ENCODE data around the gene BTBD16.

The BTBD16 gene

GRCh38 chr10:122271076-122271475 lies at the start of gene BTBD16:
BTBD16 (plus strand) TSS chr10:122271296; CDS start chr10:122275082, 3,786 bp downstream.
- DNase-seq, result no peak

GRCh38 chr10:122221958-122222357 lies 49.1 kb upstream of the BTBD16 start:
- DNase-seq, result no peak

- no peak for DNase-seq
Observed at GRCh38 chr10:122222638-122223037, 48.5 kb upstream of the BTBD16 start.

GRCh38 chr10:122224159-122224558 lies 46.9 kb upstream of the BTBD16 start:
- DNase-seq, result no peak

GRCh38 chr10:122225330-122225729 lies 45.8 kb upstream of the BTBD16 start:
- DNase-seq, result no peak

- no peak for DNase-seq
Observed at GRCh38 chr10:122227754-122228153, 43.3 kb upstream of the BTBD16 start.

GRCh38 chr10:122229666-122230065 lies 41.4 kb upstream of the BTBD16 start:
- DNase-seq, result no peak

- no peak for DNase-seq
Observed at GRCh38 chr10:122230222-122230621, 40.9 kb upstream of the BTBD16 start.

GRCh38 chr10:122232769-122233168 lies 38.3 kb upstream of the BTBD16 start:
- DNase-seq, result peak; percentile 54

GRCh38 chr10:122233857-122234348 lies 37.2 kb upstream of the BTBD16 start:
- peak; percentile 41 for DNase-seq

- peak; percentile 67 for DNase-seq
Observed at GRCh38 chr10:122234416-122234815, 36.7 kb upstream of the BTBD16 start.

GRCh38 chr10:122236690-122237306 lies 34.3 kb upstream of the BTBD16 start:
- no peak for DNase-seq

GRCh38 chr10:122237331-122237990 lies 33.6 kb upstream of the BTBD16 start:
- DNase-seq, result no peak

GRCh38 chr10:122239578-122240257 lies 31.4 kb upstream of the BTBD16 start:
- DNase-seq, result no peak

- DNase-seq, result no peak
Observed at GRCh38 chr10:122240401-122240800, 30.7 kb upstream of the BTBD16 start.

- DNase-seq, result no peak
Observed at GRCh38 chr10:122241836-122242235, 29.3 kb upstream of the BTBD16 start.

- peak; percentile 34 for DNase-seq
Observed at GRCh38 chr10:122243550-122243949, 27.5 kb upstream of the BTBD16 start.

- DNase-seq, result peak; percentile 53
Observed at GRCh38 chr10:122244001-122244975, 26.8 kb upstream of the BTBD16 start.

- DNase-seq, result no peak
Observed at GRCh38 chr10:122245136-122245535, 26.0 kb upstream of the BTBD16 start.

- DNase-seq, result no peak
Observed at GRCh38 chr10:122245897-122246296, 25.2 kb upstream of the BTBD16 start.

- no peak for DNase-seq
Observed at GRCh38 chr10:122246830-122247520, 24.1 kb upstream of the BTBD16 start.

Measured in eye (tissue), 1 donor.